22Rv1 (cell line): ENCODE data around the gene RAP2B.

Experiments used
- ZFX ChIP-seq: fragments of 450-650 bp; IDR thresholded peaks from 2 replicates; pipeline ENCODE4 v1.6.1; 2017; ENCODE audit warnings: antibody characterized with exemption, borderline replicate concordance
- TF ChIP-seq, protein P1 (sequence below): fragments of 450-650 bp; IDR thresholded peaks from 2 replicates; pipeline ENCODE4 v1.5.1; 2017; ENCODE audit warnings: mild to moderate bottlenecking

DNA sequence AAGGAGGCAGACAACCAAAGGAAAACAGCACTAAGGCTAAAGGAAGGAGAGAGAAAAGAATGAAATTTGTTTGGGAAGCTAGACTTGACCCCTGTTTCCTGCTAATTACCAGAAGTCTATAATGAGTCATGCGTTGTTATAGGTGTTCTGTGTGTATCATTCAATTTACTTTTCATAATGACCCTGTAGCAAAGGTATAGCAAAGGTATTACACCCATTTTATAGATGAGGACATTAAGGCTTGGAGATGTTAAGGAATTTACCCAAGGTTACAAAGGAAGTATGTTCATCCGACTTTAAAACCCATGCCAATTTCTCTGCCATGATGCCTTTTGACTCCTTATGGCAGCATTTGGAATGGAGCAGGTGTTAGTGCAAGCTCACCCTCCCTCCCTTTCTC, 54.9 kb downstream of the RAP2B start:
- TF ChIP-seq, protein P1, sequence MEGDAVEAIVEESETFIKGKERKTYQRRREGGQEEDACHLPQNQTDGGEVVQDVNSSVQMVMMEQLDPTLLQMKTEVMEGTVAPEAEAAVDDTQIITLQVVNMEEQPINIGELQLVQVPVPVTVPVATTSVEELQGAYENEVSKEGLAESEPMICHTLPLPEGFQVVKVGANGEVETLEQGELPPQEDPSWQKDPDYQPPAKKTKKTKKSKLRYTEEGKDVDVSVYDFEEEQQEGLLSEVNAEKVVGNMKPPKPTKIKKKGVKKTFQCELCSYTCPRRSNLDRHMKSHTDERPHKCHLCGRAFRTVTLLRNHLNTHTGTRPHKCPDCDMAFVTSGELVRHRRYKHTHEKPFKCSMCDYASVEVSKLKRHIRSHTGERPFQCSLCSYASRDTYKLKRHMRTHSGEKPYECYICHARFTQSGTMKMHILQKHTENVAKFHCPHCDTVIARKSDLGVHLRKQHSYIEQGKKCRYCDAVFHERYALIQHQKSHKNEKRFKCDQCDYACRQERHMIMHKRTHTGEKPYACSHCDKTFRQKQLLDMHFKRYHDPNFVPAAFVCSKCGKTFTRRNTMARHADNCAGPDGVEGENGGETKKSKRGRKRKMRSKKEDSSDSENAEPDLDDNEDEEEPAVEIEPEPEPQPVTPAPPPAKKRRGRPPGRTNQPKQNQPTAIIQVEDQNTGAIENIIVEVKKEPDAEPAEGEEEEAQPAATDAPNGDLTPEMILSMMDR: no peak
- no peak for TF ChIP-seq ZFX
